Activated naive CD8-positive, alpha-beta T cell treated with anti-CD3 and anti-CD28 coated beads for 36 hours (primary cell): ENCODE measurements around the gene FAM20C. TPM values are rescaled to one million over a fixed set of nuclear protein-coding genes. Genes with fewer than 3 reads are reported as not detected.

Source experiments
- DNase-seq: peaks from one replicate; pipeline ENCODE4 v3.0.0; 2021
- H3K27ac Mint-ChIP-seq: one replicate; pipeline ENCODE4 v1.8.0; 2022; ENCODE audit warnings: mild to moderate bottlenecking, moderate library complexity, mixed read lengths
- H3K27me3 Mint-ChIP-seq: one replicate; pipeline ENCODE4 v1.8.0; 2022; ENCODE audit warnings: mild to moderate bottlenecking, mixed read lengths
- H3K36me3 Mint-ChIP-seq: one replicate; pipeline ENCODE4 v1.8.0; 2021; ENCODE audit warnings: mild to moderate bottlenecking, mixed read lengths
- H3K4me1 Mint-ChIP-seq: one replicate; pipeline ENCODE4 v1.8.0; 2021; ENCODE audit warnings: mixed read lengths
- H3K4me3 Mint-ChIP-seq: one replicate; pipeline ENCODE4 v1.8.0; 2022; ENCODE audit warnings: mild to moderate bottlenecking, moderate library complexity, mixed read lengths
- H3K9me3 Mint-ChIP-seq: one replicate; pipeline ENCODE4 v1.8.0; 2022; ENCODE audit warnings: mixed read lengths
- total RNA-seq, 2 experiments: library from RNA; stranded (reverse); gene quantifications; one replicate each; pipeline ENCODE4 v1.2.3, GENCODE V29; 2021

FAM20C gene
- total RNA-seq, 2 experiments from 2014 or later: 1.1 TPM

GRCh38 chr7:271266-272107 is 79.1 kb downstream of the FAM20C start:
- DNase-seq: no peak
- Mint-ChIP-seq H3K4me1 (no peaks in the 10 kb centered on the region), H3K27me3 (no peaks in the 10 kb centered on the region), H3K4me3 (no peak overlapping the region), H3K27ac (no peak overlapping the region), H3K36me3 (no peaks in the 10 kb centered on the region), H3K9me3 (peaks cover 19% of the 10 kb centered on the region)

GRCh38 chr7:272108-272615 is 79.8 kb downstream of the FAM20C start:
- DNase-seq: no peak
- Mint-ChIP-seq H3K36me3 (no peaks in the 10 kb centered on the region), H3K4me1 (no peaks in the 10 kb centered on the region), H3K4me3 (no peak overlapping the region), H3K27me3 (no peaks in the 10 kb centered on the region), H3K27ac (no peak overlapping the region), H3K9me3 (peaks cover 19% of the 10 kb centered on the region)

GRCh38 chr7:272631-273030 is 80.3 kb downstream of the FAM20C start:
- no peaks in the 10 kb centered on the region for H3K36me3 Mint-ChIP-seq
- H3K27me3 Mint-ChIP-seq: no peaks in the 10 kb centered on the region
- no peak overlapping the region for H3K27ac Mint-ChIP-seq
- no peak for DNase-seq
- no peak overlapping the region for H3K4me3 Mint-ChIP-seq
- no peaks in the 10 kb centered on the region for H3K4me1 Mint-ChIP-seq
- H3K9me3 Mint-ChIP-seq: peaks cover 19% of the 10 kb centered on the region

- H3K27me3 Mint-ChIP-seq: no peaks in the 10 kb centered on the region
Observed at GRCh38 chr7:273327-273726, 81.0 kb downstream of the FAM20C start.

GRCh38 chr7:274266-274665 is 81.9 kb downstream of the FAM20C start:
- no peak for DNase-seq
- Mint-ChIP-seq H3K27me3 (no peaks in the 10 kb centered on the region), H3K36me3 (no peaks in the 10 kb centered on the region), H3K4me3 (no peak overlapping the region), H3K4me1 (no peaks in the 10 kb centered on the region), H3K9me3 (peaks cover 19% of the 10 kb centered on the region), H3K27ac (no peak overlapping the region)

More at GRCh38 chr7:273327-273726, 81.0 kb downstream of the FAM20C start:
- Mint-ChIP-seq H3K36me3 (no peaks in the 10 kb centered on the region), H3K4me3 (no peak overlapping the region), H3K27ac (no peak overlapping the region), H3K9me3 (peaks cover 19% of the 10 kb centered on the region), H3K4me1 (no peaks in the 10 kb centered on the region)
- no peak for DNase-seq

GRCh38 chr7:276230-276835 is 84.0 kb downstream of the FAM20C start:
- H3K27me3 Mint-ChIP-seq: peaks cover 6% of the 10 kb centered on the region
- DNase-seq: no peak
- no peak overlapping the region for H3K27ac Mint-ChIP-seq
- no peak overlapping the region for H3K4me3 Mint-ChIP-seq
- H3K9me3 Mint-ChIP-seq: peaks cover 19% of the 10 kb centered on the region
- no peaks in the 10 kb centered on the region for H3K36me3 Mint-ChIP-seq
- no peaks in the 10 kb centered on the region for H3K4me1 Mint-ChIP-seq

- Mint-ChIP-seq H3K27me3 (peaks cover 14% of the 10 kb centered on the region), H3K4me3 (no peak overlapping the region), H3K4me1 (no peaks in the 10 kb centered on the region), H3K9me3 (peaks cover 19% of the 10 kb centered on the region), H3K36me3 (no peaks in the 10 kb centered on the region), H3K27ac (no peak overlapping the region)
- no peak for DNase-seq
Observed at GRCh38 chr7:277228-277627, 84.9 kb downstream of the FAM20C start.

GRCh38 chr7:278081-278480 is 85.7 kb downstream of the FAM20C start:
- Mint-ChIP-seq H3K4me3 (no peak overlapping the region), H3K36me3 (no peaks in the 10 kb centered on the region), H3K27ac (no peak overlapping the region), H3K4me1 (no peaks in the 10 kb centered on the region), H3K27me3 (peaks cover 14% of the 10 kb centered on the region), H3K9me3 (peaks cover 14% of the 10 kb centered on the region)
- DNase-seq: no peak

GRCh38 chr7:279821-280220 is 87.5 kb downstream of the FAM20C start:
- peaks cover 7% of the 10 kb centered on the region for H3K9me3 Mint-ChIP-seq
- peaks cover 14% of the 10 kb centered on the region for H3K27me3 Mint-ChIP-seq
- no peak overlapping the region for H3K27ac Mint-ChIP-seq
- no peaks in the 10 kb centered on the region for H3K4me1 Mint-ChIP-seq
- H3K36me3 Mint-ChIP-seq: no peaks in the 10 kb centered on the region
- H3K4me3 Mint-ChIP-seq: no peak overlapping the region
- DNase-seq: no peak

- Mint-ChIP-seq H3K27me3 (peaks cover 14% of the 10 kb centered on the region), H3K9me3 (peaks cover 2% of the 10 kb centered on the region), H3K36me3 (no peaks in the 10 kb centered on the region), H3K27ac (no peak overlapping the region), H3K4me1 (no peaks in the 10 kb centered on the region), H3K4me3 (no peak overlapping the region)
- DNase-seq: no peak
Observed at GRCh38 chr7:280461-280860, 88.1 kb downstream of the FAM20C start.

GRCh38 chr7:281637-282036 is 89.3 kb downstream of the FAM20C start:
- Mint-ChIP-seq H3K27me3 (peaks cover 14% of the 10 kb centered on the region), H3K36me3 (no peaks in the 10 kb centered on the region), H3K4me1 (no peaks in the 10 kb centered on the region), H3K9me3 (no peaks in the 10 kb centered on the region), H3K4me3 (no peak overlapping the region), H3K27ac (no peak overlapping the region)
- DNase-seq: no peak

GRCh38 chr7:282621-283020 is 90.2 kb downstream of the FAM20C start:
- Mint-ChIP-seq H3K4me3 (no peak overlapping the region), H3K4me1 (no peaks in the 10 kb centered on the region), H3K27me3 (peaks cover 14% of the 10 kb centered on the region), H3K9me3 (no peaks in the 10 kb centered on the region), H3K36me3 (no peaks in the 10 kb centered on the region), H3K27ac (no peak overlapping the region)
- DNase-seq: no peak

GRCh38 chr7:284762-285722 is 92.7 kb downstream of the FAM20C start:
- H3K9me3 Mint-ChIP-seq: no peaks in the 10 kb centered on the region
- H3K27ac Mint-ChIP-seq: no peak overlapping the region
- H3K4me1 Mint-ChIP-seq: no peaks in the 10 kb centered on the region
- no peak overlapping the region for H3K4me3 Mint-ChIP-seq
- peaks cover 29% of the 10 kb centered on the region for H3K27me3 Mint-ChIP-seq
- H3K36me3 Mint-ChIP-seq: no peaks in the 10 kb centered on the region
- DNase-seq: no peak

- no peak for DNase-seq
- no peaks in the 10 kb centered on the region for H3K4me1 Mint-ChIP-seq
- H3K9me3 Mint-ChIP-seq: no peaks in the 10 kb centered on the region
- no peak overlapping the region for H3K27ac Mint-ChIP-seq
- H3K4me3 Mint-ChIP-seq: no peak overlapping the region
- H3K36me3 Mint-ChIP-seq: no peaks in the 10 kb centered on the region
- H3K27me3 Mint-ChIP-seq: peaks cover 28% of the 10 kb centered on the region
Observed at GRCh38 chr7:285731-286130, 93.4 kb downstream of the FAM20C start.

GRCh38 chr7:286266-286665 is 93.9 kb downstream of the FAM20C start:
- no peaks in the 10 kb centered on the region for H3K36me3 Mint-ChIP-seq

More at GRCh38 chr7:286266-286665, 93.9 kb downstream of the FAM20C start:
- no peak for DNase-seq
- Mint-ChIP-seq H3K27me3 (peaks cover 26% of the 10 kb centered on the region), H3K4me1 (no peaks in the 10 kb centered on the region), H3K27ac (no peak overlapping the region), H3K4me3 (no peak overlapping the region), H3K9me3 (no peaks in the 10 kb centered on the region)
